ENCODE data around the gene METTL9.

Gene METTL9

GRCh38 chr16:21611198-21611555 is 11.8 kb downstream of the METTL9 start:
- DNase-seq: no peak
- Mint-ChIP-seq H3K4me1 (peaks cover 79% of the 10 kb centered on the region), H3K4me3 (no peak overlapping the region), H3K27me3 (no peaks in the 10 kb centered on the region), H3K36me3 (ENCODE audit: low read depth) (peaks cover 25% of the 10 kb centered on the region), H3K27ac (no peak overlapping the region), H3K9me3 (no peaks in the 10 kb centered on the region)
- no peak for ATAC-seq

GRCh38 chr16:21611556-21612384 is 12.4 kb downstream of the METTL9 start:
- Mint-ChIP-seq H3K4me1 (peaks cover 74% of the 10 kb centered on the region), H3K4me3 (no peak overlapping the region), H3K27ac (no peak overlapping the region), H3K36me3 (ENCODE audit: low read depth) (peaks cover 25% of the 10 kb centered on the region), H3K9me3 (no peaks in the 10 kb centered on the region), H3K27me3 (no peaks in the 10 kb centered on the region)
- DNase-seq: no peak
- peak; percentile 45 for ATAC-seq

GRCh38 chr16:21613361-21613760 is 14.0 kb downstream of the METTL9 start:
- no peak overlapping the region for H3K4me3 Mint-ChIP-seq
- peaks cover 62% of the 10 kb centered on the region for H3K4me1 Mint-ChIP-seq
- H3K9me3 Mint-ChIP-seq: no peaks in the 10 kb centered on the region

GRCh38 chr16:21613781-21614180 is 14.4 kb downstream of the METTL9 start:
- Mint-ChIP-seq H3K36me3 (ENCODE audit: low read depth) (peaks cover 32% of the 10 kb centered on the region), H3K4me3 (no peak overlapping the region), H3K27me3 (no peaks in the 10 kb centered on the region), H3K27ac (no peak overlapping the region), H3K9me3 (no peaks in the 10 kb centered on the region), H3K4me1 (peaks cover 58% of the 10 kb centered on the region)
- no peak for ATAC-seq
- DNase-seq: no peak

More at GRCh38 chr16:21613361-21613760, 14.0 kb downstream of the METTL9 start:
- peaks cover 29% of the 10 kb centered on the region for H3K36me3 Mint-ChIP-seq (ENCODE audit: low read depth)
- H3K27me3 Mint-ChIP-seq: no peaks in the 10 kb centered on the region
- DNase-seq (no peak), ATAC-seq (no peak)
- no peak overlapping the region for H3K27ac Mint-ChIP-seq

GRCh38 chr16:21614896-21615295 is 15.5 kb downstream of the METTL9 start:
- no peak overlapping the region for H3K27ac Mint-ChIP-seq
- DNase-seq: no peak
- ATAC-seq: no peak
- no peak overlapping the region for H3K4me3 Mint-ChIP-seq
- H3K36me3 Mint-ChIP-seq (ENCODE audit: low read depth): peaks cover 33% of the 10 kb centered on the region
- H3K9me3 Mint-ChIP-seq: no peaks in the 10 kb centered on the region
- H3K27me3 Mint-ChIP-seq: no peaks in the 10 kb centered on the region
- peaks cover 54% of the 10 kb centered on the region for H3K4me1 Mint-ChIP-seq

GRCh38 chr16:21617607-21618006 is 18.2 kb downstream of the METTL9 start:
- Mint-ChIP-seq H3K9me3 (no peaks in the 10 kb centered on the region), H3K27ac (no peak overlapping the region), H3K4me1 (peaks cover 42% of the 10 kb centered on the region), H3K36me3 (ENCODE audit: low read depth) (peaks cover 28% of the 10 kb centered on the region), H3K4me3 (no peak overlapping the region), H3K27me3 (no peaks in the 10 kb centered on the region)
- ATAC-seq (no peak), DNase-seq (no peak)

- no peak for ATAC-seq
- Mint-ChIP-seq H3K4me3 (no peak overlapping the region), H3K9me3 (no peaks in the 10 kb centered on the region), H3K27ac (no peak overlapping the region), H3K36me3 (ENCODE audit: low read depth) (peaks cover 28% of the 10 kb centered on the region), H3K27me3 (no peaks in the 10 kb centered on the region), H3K4me1 (peaks cover 39% of the 10 kb centered on the region)
- no peak for DNase-seq
These were observed 18.9 kb downstream of the METTL9 start for GRCh38 chr16:21618281-21618680.

GRCh38 chr16:21619765-21620425 is 20.5 kb downstream of the METTL9 start:
- no peak overlapping the region for H3K27ac Mint-ChIP-seq
- no peak overlapping the region for H3K4me3 Mint-ChIP-seq
- ATAC-seq (no peak), DNase-seq (no peak)
- H3K27me3 Mint-ChIP-seq: no peaks in the 10 kb centered on the region
- peaks cover 42% of the 10 kb centered on the region for H3K4me1 Mint-ChIP-seq
- no peaks in the 10 kb centered on the region for H3K9me3 Mint-ChIP-seq
- H3K36me3 Mint-ChIP-seq (ENCODE audit: low read depth): peaks cover 23% of the 10 kb centered on the region

GRCh38 chr16:21620592-21620991 is 21.2 kb downstream of the METTL9 start:
- H3K27ac Mint-ChIP-seq: no peak overlapping the region
- ATAC-seq (no peak), DNase-seq (no peak)
- peaks cover 41% of the 10 kb centered on the region for H3K4me1 Mint-ChIP-seq
- no peak overlapping the region for H3K4me3 Mint-ChIP-seq
- peaks cover 29% of the 10 kb centered on the region for H3K36me3 Mint-ChIP-seq (ENCODE audit: low read depth)
- H3K9me3 Mint-ChIP-seq: no peaks in the 10 kb centered on the region
- H3K27me3 Mint-ChIP-seq: no peaks in the 10 kb centered on the region

GRCh38 chr16:21622545-21622944 is 23.2 kb downstream of the METTL9 start:
- DNase-seq: no peak
- Mint-ChIP-seq H3K27me3 (no peaks in the 10 kb centered on the region), H3K4me3 (no peak overlapping the region), H3K27ac (no peak overlapping the region), H3K36me3 (ENCODE audit: low read depth) (peaks cover 42% of the 10 kb centered on the region), H3K9me3 (no peaks in the 10 kb centered on the region), H3K4me1 (peaks cover 51% of the 10 kb centered on the region)
- no peak for ATAC-seq

GRCh38 chr16:21625026-21625425 is 25.6 kb downstream of the METTL9 start:
- no peak overlapping the region for H3K27ac Mint-ChIP-seq
- H3K27me3 Mint-ChIP-seq: no peaks in the 10 kb centered on the region
- peaks cover 52% of the 10 kb centered on the region for H3K36me3 Mint-ChIP-seq (ENCODE audit: low read depth)
- H3K4me3 Mint-ChIP-seq: no peak overlapping the region
- H3K4me1 Mint-ChIP-seq: peaks cover 41% of the 10 kb centered on the region
- H3K9me3 Mint-ChIP-seq: no peaks in the 10 kb centered on the region
- ATAC-seq: no peak
- DNase-seq: no peak

- H3K4me3 Mint-ChIP-seq: no peak overlapping the region
- H3K36me3 Mint-ChIP-seq (ENCODE audit: low read depth): peaks cover 52% of the 10 kb centered on the region
- DNase-seq: no peak
- H3K9me3 Mint-ChIP-seq: no peaks in the 10 kb centered on the region
- H3K27ac Mint-ChIP-seq: peak overlapping the region; percentile 73
- H3K4me1 Mint-ChIP-seq: peaks cover 35% of the 10 kb centered on the region
- peak; percentile 91 for ATAC-seq
- no peaks in the 10 kb centered on the region for H3K27me3 Mint-ChIP-seq
These were observed 27.4 kb downstream of the METTL9 start for GRCh38 chr16:21626659-21627277.

- ATAC-seq (no peak), DNase-seq (no peak)
- Mint-ChIP-seq H3K36me3 (ENCODE audit: low read depth) (peaks cover 48% of the 10 kb centered on the region), H3K27ac (no peak overlapping the region), H3K9me3 (no peaks in the 10 kb centered on the region), H3K4me1 (peaks cover 41% of the 10 kb centered on the region), H3K4me3 (no peak overlapping the region), H3K27me3 (no peaks in the 10 kb centered on the region)
These were observed 28.8 kb downstream of the METTL9 start for GRCh38 chr16:21628121-21628726.

GRCh38 chr16:21628772-21629171 is 29.4 kb downstream of the METTL9 start:
- no peak for DNase-seq
- H3K36me3 Mint-ChIP-seq (ENCODE audit: low read depth): peaks cover 44% of the 10 kb centered on the region
- no peaks in the 10 kb centered on the region for H3K9me3 Mint-ChIP-seq
- no peak for ATAC-seq
- H3K4me1 Mint-ChIP-seq: peaks cover 44% of the 10 kb centered on the region
- H3K27ac Mint-ChIP-seq: no peak overlapping the region
- H3K27me3 Mint-ChIP-seq: no peaks in the 10 kb centered on the region
- H3K4me3 Mint-ChIP-seq: no peak overlapping the region
